K562 (cell line): ENCODE results near the gene B3GAT2. TPM values are rescaled to one million over a fixed set of nuclear protein-coding genes. Genes with fewer than 3 reads are reported as not detected.

Experiments used
- ATAC-seq: fragments of 200-7000 bp; cut with Tn5 transposase; 3 replicates; pipeline ENCODE4 v1.9.1; 2020; ENCODE audit warnings: moderate library complexity
- BruUV-seq: library from RNA; stranded (reverse); fragments of 400-500 nt; replicated peaks from 2 replicates; lab custom pipeline; 2021; lab: Mats Ljungman, UMichigan
- CTCF ChIA-PET: fragments of 300-600 bp; formaldehyde crosslinking; extraction: SDS; loops from one replicate; lab custom pipeline; 2021; ENCODE audit warnings: low intra/inter-chr PET ratio; lab: Yijun Ruan, JAX
- POLR2A ChIA-PET: fragments of 300-600, 350-650 bp; sonication (Branson Sonifier 250); formaldehyde crosslinking; extraction: SDS; loops from one replicate; lab custom pipeline; 2021; ENCODE audit warnings: antibody characterized with exemption, inconsistent platforms; lab: Yijun Ruan, JAX
- DNase-seq, 4 experiments: peaks; one replicate each; pipeline versions ENCODE4 v3.0.0 to v3.0.0-alpha.2; 2011 to 2018; ENCODE audit warnings: low spot score in 3 of 4, mixed read lengths in 3 of 4; ENCODE audit errors: extremely low read depth in 1 of 4
- FAIRE-seq: peaks from 2 replicates; lab custom pipeline; 2011; peaks lifted over from hg19 to GRCh38; lab: Jason Lieb, UNC
- H2AFZ ChIP-seq: 2 replicates; pipeline ENCODE4 v1.6.0; 2011; ENCODE audit warnings: low read depth, low read length, control low read depth, inconsistent platforms
- H3K27ac ChIP-seq: fragments of 200-600 bp; 3 replicates; pipeline ENCODE4 v1.8.0; 2011; ENCODE audit warnings: low read depth, mild to moderate bottlenecking, control low read depth, inconsistent platforms, low read length, moderate library complexity, mixed read lengths; ENCODE audit errors: extremely low read depth
- H3K27me3 ChIP-seq, 2 experiments: fragments of 300-600 bp in 1 of 2; 2 replicates in 1 of 2; 3 replicates in 1 of 2; pipeline versions ENCODE4 v1.6.0 to v1.8.0; 2011; ENCODE audit warnings: inconsistent platforms in 2 of 2, low read length in 2 of 2, mild to moderate bottlenecking in 1 of 2, mixed read lengths in 1 of 2, moderate library complexity in 1 of 2; ENCODE audit not compliant: control insufficient read depth in 2 of 2, insufficient read depth in 2 of 2
- H3K36me3 ChIP-seq: fragments of 300-600 bp; 3 replicates; pipeline ENCODE4 v1.8.0; 2011; ENCODE audit warnings: mild to moderate bottlenecking, low read length, inconsistent platforms; ENCODE audit not compliant: control insufficient read depth, insufficient read depth
- H3K4me1 ChIP-seq, 2 experiments: fragments of 200-600 bp in 1 of 2; replicated peaks in 1 of 2; 2 replicates in 1 of 2; 3 replicates in 1 of 2; pipeline versions ENCODE4 v1.5.1 to v1.8.0; 2011; ENCODE audit warnings: inconsistent platforms in 2 of 2, low read length in 2 of 2, mild to moderate bottlenecking in 1 of 2, mixed read lengths in 1 of 2, moderate library complexity in 1 of 2; ENCODE audit not compliant: control insufficient read depth in 2 of 2, insufficient read depth in 2 of 2
- H3K4me2 ChIP-seq: 2 replicates; pipeline ENCODE4 v1.6.1; 2011; ENCODE audit warnings: low read length, control low read depth, inconsistent platforms, mixed read lengths; ENCODE audit not compliant: insufficient read depth
- H3K4me3 ChIP-seq: fragments of 200-600 bp; sonication (generic), shearing (Covaris generic); 2 replicates; pipeline ENCODE4 v1.5.1; 2016; ENCODE audit warnings: control low read depth, inconsistent platforms
- H3K79me2 ChIP-seq: fragments of 200-600 bp; 3 replicates; pipeline ENCODE4 v1.8.0; 2011; ENCODE audit warnings: low read length, inconsistent platforms; ENCODE audit not compliant: control insufficient read depth, insufficient read depth
- H3K9ac ChIP-seq, 2 experiments: 2 replicates each; pipeline versions ENCODE4 v1.6.0 to v1.6.1; 2011; ENCODE audit warnings: low read depth in 2 of 2, low read length in 2 of 2, control low read depth in 1 of 2, inconsistent platforms in 1 of 2, mild to moderate bottlenecking in 1 of 2, mixed read lengths in 1 of 2; ENCODE audit not compliant: insufficient read depth in 1 of 2
- H3K9me1 ChIP-seq: one replicate; pipeline ENCODE4 v1.6.0; 2011; ENCODE audit warnings: inconsistent platforms, mild to moderate bottlenecking, low read length, moderate library complexity; ENCODE audit not compliant: control insufficient read depth, insufficient read depth
- H3K9me3 ChIP-seq: replicated peaks from 2 replicates; pipeline ENCODE4 v1.5.1; 2011; ENCODE audit warnings: low read depth, low read length, inconsistent platforms; ENCODE audit not compliant: control insufficient read depth, insufficient read depth
- H4K20me1 ChIP-seq: replicated peaks from 2 replicates; pipeline ENCODE4 v1.6.1; 2011; ENCODE audit warnings: low read length, inconsistent platforms, mixed read lengths; ENCODE audit not compliant: control insufficient read depth, insufficient read depth
- CSDE1 ChIP-seq, 2 experiments: fragments of 450-650 bp; IDR thresholded peaks; 2 replicates each; pipeline ENCODE4 v1.6.1; 2016; ENCODE audit warnings: mild to moderate bottlenecking in 1 of 2
- SP1 ChIP-seq: sonication (generic); formaldehyde crosslinking; IDR thresholded peaks from 2 replicates; pipeline ENCODE4 v1.8.1; 2022; ENCODE audit warnings: mild to moderate bottlenecking, missing genetic modification reagents
- TARDBP ChIP-seq: fragments of 450-650 bp; IDR thresholded peaks from 2 replicates; pipeline ENCODE4 v1.6.1; 2016
- ZNF174 ChIP-seq: fragments of 250-450 bp; sonication (Bioruptor Pico); IDR thresholded peaks from 2 replicates; pipeline ENCODE4 v1.4.0; 2020; ENCODE audit warnings: mild to moderate bottlenecking
- ZNF584 ChIP-seq: fragments of 200-800 bp; sonication (Bioruptor generic); IDR thresholded peaks from 2 replicates; pipeline ENCODE4 v1.6.1; 2016; ENCODE audit warnings: low read depth, mild to moderate bottlenecking, missing genetic modification characterization, missing compliant biosample characterization
- WGBS: fragments of 100-300 bp; shearing (Covaris generic); methylation state at CpG from one replicate; pipeline ENCODE4 v1.1.6; 2016; ENCODE audit warnings: low coverage, mixed read lengths; ENCODE audit not compliant: insufficient coverage; ENCODE audit errors: missing lambda C conversion rate; 5-methylcytosine and 5-hydroxymethylcytosine counted together
- in situ Hi-C: fragments of 300-500 bp; cut with MboI; formaldehyde crosslinking; loops from 4 replicates; pipeline ENCODE4 v1.15.0; 2018; ENCODE audit warnings: inconsistent platforms, mixed read lengths
- intact Hi-C: fragments of 100-400 bp; cut with micrococcal nuclease; formaldehyde crosslinking; loops from 2 replicates; pipeline ENCODE4 v1.14.2; 2022
- polyA plus RNA-seq, 8 experiments: library from polyadenylated mRNA; depleted of rRNA in 4 of 8; stranded (reverse) in 5 of 8; unstranded in 3 of 8; fragments of >200 nt; fragmentation: Nextera tagmentation in 2 of 8; fragmentation: Illumina TruSeq in 1 of 8; extraction: Ambion mirVana in 2 of 8; extraction: Trizol in 1 of 8; gene quantifications; 2 replicates each; pipeline versions ENCODE4 v1.2.1 to v1.2.3, GENCODE V29; 2011 to 2014; ENCODE audit warnings: inconsistent platforms in 1 of 8, missing spikeins in 1 of 8
- total RNA-seq, 7 experiments: library from RNA; depleted of rRNA in 6 of 7; stranded (reverse); fragments of >200 nt in 6 of 7; fragmentation: Illumina TruSeq in 2 of 7; extraction: Trizol in 2 of 7; gene quantifications; 2 replicates each; pipeline versions ENCODE4 v1.2.1 to v1.2.3, GENCODE V29; 2011 to 2021; ENCODE audit warnings: low replicate concordance in 1 of 7

Gene B3GAT2
- total and polyA plus RNA-seq, 9 of the 15 experiments (the other 6 are each of a cell fraction or from before 2014, with no cell fraction given) = 0.01 to 0.43 (median 0.04) TPM; not detected in 4

- Histone ChIP-seq H3K9ac (no peak overlapping the region), H3K9me1 (no peaks in the 10 kb centered on the region), H3K36me3 (no peaks in the 10 kb centered on the region), H3K9me3 (no peaks in the 10 kb centered on the region), H3K27ac (no peak overlapping the region), H3K27me3 (no peaks in the 10 kb centered on the region), H4K20me1 (peaks cover 2% of the 10 kb centered on the region; the same call in 1 of the 2 replicates), H3K4me2 (no peak overlapping the region), H2AFZ (no peak overlapping the region), H3K4me3 (no peak overlapping the region), H3K79me2 (no peaks in the 10 kb centered on the region), H3K4me1 (peaks cover 0 to 6% of the 10 kb centered on the region in 2 experiments; a peak in 2 of 5 replicates)
- CTCF ChIA-PET = no interaction called here
- no TSS peak for BruUV-seq
- intact Hi-C loops = no loop called here
- TF ChIP-seq SP1 (CRISPR knock-in tag) (no peak), CSDE1 (IDR thresholded peaks at IDR 0.05) (no peak), ZNF584 (CRISPR knock-in tag) (no peak), TARDBP (no peak), ZNF174 (no peak)
- FAIRE-seq (no peak), DNase-seq (no peak), ATAC-seq (no peak)
- 82% methylated on average over 8 of the region's 8 CpGs for WGBS
- POLR2A ChIA-PET = interaction anchor here (0.6 kb wide), 1 partner anchor 88 kb away, joined by 6 read pairs; no protein-coding TSS in a partner anchor
- in situ Hi-C loops = no loop called here
These were observed 115.7 kb downstream of the B3GAT2 start for GRCh38 chr6:70841112-70841511.
